DMS 273 (cell line): Measurements from ENCODE around the gene MRPL36.
"Not testable (repeated sequence)": the region's sequence is repeated elsewhere in the genome, so short reads cannot be mapped to it uniquely, and the experiment has no call there.

Experiments used
- DNase-seq: peaks from one replicate; lab custom pipeline; 2025; ENCODE audit not compliant: unreplicated experiment; lab: John Stamatoyannopoulos, UW

MRPL36 gene

GRCh38 chr5:1832511-1833250 is 33.0 kb upstream of the MRPL36 start:
- DNase-seq = no peak

- DNase-seq = no peak
Measured at GRCh38 chr5:1831677-1832313, 32.2 kb upstream of the MRPL36 start.

- no peak for DNase-seq
Measured at GRCh38 chr5:1831257-1831656, 31.6 kb upstream of the MRPL36 start.

GRCh38 chr5:1830571-1831228 is 31.1 kb upstream of the MRPL36 start:
- DNase-seq = no peak

GRCh38 chr5:1827886-1828397 is 28.3 kb upstream of the MRPL36 start:
- no peak for DNase-seq

- no peak for DNase-seq
Measured at GRCh38 chr5:1827025-1827885, 27.6 kb upstream of the MRPL36 start.

GRCh38 chr5:1826235-1826980 is 26.8 kb upstream of the MRPL36 start:
- no peak for DNase-seq

- no peak for DNase-seq
Measured at GRCh38 chr5:1824903-1825841, 25.5 kb upstream of the MRPL36 start.

GRCh38 chr5:1824109-1824821 is 24.6 kb upstream of the MRPL36 start:
- no peak for DNase-seq

GRCh38 chr5:1823381-1824034 is 23.9 kb upstream of the MRPL36 start:
- no peak for DNase-seq

- no peak for DNase-seq
Measured at GRCh38 chr5:1821862-1822261, 22.2 kb upstream of the MRPL36 start.

- DNase-seq = no peak
Measured at GRCh38 chr5:1820926-1821325, 21.3 kb upstream of the MRPL36 start.

- no peak for DNase-seq
Measured at GRCh38 chr5:1820381-1820780, 20.7 kb upstream of the MRPL36 start.

GRCh38 chr5:1819458-1819857 is 19.8 kb upstream of the MRPL36 start:
- no peak for DNase-seq

- DNase-seq = no peak
Measured at GRCh38 chr5:1818784-1819183, 19.1 kb upstream of the MRPL36 start.

GRCh38 chr5:1817261-1818043 is 17.8 kb upstream of the MRPL36 start:
- DNase-seq = no peak

GRCh38 chr5:1816495-1817089 is 17.0 kb upstream of the MRPL36 start:
- not testable (repeated sequence) for DNase-seq
